NCI-H2227 (cell line): ENCODE results near the gene NOPCHAP1.
"Not testable (repeated sequence)": the region's sequence is repeated elsewhere in the genome, so short reads cannot be mapped to it uniquely, and the experiment has no call there.

ENCODE experiments used
- DNase-seq: peaks from one replicate; lab custom pipeline; 2025; ENCODE audit not compliant: unreplicated experiment; lab: John Stamatoyannopoulos, UW

Gene NOPCHAP1

DNA sequence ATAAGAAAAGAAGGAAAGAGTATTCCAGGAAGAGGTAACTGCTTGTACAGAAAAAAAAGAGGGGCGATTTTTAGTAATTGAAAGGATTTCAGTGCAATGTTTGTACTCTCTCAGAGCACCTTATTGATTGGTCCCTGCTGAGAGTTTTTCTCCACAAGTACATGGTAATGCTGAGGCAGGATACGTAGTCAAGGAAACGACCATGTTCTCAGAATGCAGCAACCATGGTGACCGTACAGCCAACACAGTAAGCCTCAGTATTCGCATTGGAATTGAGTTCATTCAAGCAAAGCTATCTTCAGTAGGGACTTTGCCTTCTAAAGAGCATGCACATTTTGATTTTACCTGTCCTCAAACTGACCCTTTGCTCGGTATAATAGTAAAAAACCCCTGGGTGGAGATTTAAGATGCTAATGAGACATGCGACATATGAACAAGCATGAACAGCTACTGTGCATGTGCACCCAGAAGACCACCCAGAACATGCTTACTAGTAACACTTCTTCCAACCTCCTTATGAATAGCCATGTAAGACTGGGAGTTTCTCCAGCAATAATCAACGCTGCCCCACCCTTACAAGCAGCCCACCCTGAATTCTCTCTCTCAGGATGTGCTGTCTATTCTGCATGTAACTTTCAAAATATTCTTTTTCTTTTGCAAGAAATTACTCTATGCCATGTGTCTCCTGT lies 21.8 kb upstream of the NOPCHAP1 start:
- DNase-seq, result peak; percentile 75

- DNase-seq, result no peak
Measured at GRCh38 chr12:104964856-104965205, 21.3 kb upstream of the NOPCHAP1 start.

DNA sequence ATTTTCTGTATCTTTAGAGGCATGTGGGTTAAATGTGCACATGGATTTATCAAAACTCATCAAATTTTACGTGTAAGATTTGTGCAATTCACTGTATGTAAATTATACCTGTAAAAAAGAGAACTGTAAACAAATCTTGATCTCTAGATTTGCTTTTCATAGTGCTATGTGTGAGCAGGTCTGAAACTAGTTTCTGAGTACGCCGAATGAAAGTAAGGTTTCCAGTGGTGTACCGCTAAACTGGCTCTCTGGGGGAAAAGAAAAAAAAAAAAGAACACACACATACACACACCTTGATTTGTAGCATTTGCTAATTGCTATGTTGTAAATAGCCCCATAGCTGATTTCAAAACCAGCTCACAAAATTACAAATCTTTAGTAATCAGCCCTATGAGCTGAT lies 19.4 kb upstream of the NOPCHAP1 start:
- no peak for DNase-seq

- no peak for DNase-seq
Measured at GRCh38 chr12:104969343-104969742, 16.8 kb upstream of the NOPCHAP1 start.

GRCh38 chr12:104971306-104971705 lies 14.8 kb upstream of the NOPCHAP1 start:
- DNase-seq, result no peak

- no peak for DNase-seq
Measured at GRCh38 chr12:104973250-104973649, 12.9 kb upstream of the NOPCHAP1 start.

GRCh38 chr12:104974626-104975290 lies 11.4 kb upstream of the NOPCHAP1 start:
- no peak for DNase-seq

GRCh38 chr12:104975587-104976343 lies 10.4 kb upstream of the NOPCHAP1 start:
- no peak for DNase-seq

- DNase-seq, result no peak
Measured at GRCh38 chr12:104976703-104977102, 9.4 kb upstream of the NOPCHAP1 start.

DNA sequence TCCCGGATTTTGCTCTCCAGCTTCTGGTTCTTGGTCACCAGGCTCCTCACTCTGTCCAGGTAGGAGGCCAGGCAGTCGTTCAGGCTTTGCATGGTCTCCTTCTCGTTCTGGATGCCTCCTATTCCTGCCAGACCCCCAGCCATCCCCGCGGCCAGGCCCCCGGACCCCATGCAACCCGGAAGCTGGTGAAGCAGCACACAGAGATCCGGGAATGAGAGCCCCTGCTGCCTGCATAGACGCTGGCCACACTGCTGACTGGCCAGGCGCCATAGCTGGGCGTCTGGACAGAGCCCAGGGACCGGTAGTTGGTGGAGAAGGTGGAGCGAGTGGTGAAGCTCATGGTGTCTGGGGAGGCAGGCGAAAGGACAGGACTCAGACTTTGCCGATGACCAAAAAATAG lies 8.4 kb upstream of the NOPCHAP1 start:
- DNase-seq, result not testable (repeated sequence)

DNA sequence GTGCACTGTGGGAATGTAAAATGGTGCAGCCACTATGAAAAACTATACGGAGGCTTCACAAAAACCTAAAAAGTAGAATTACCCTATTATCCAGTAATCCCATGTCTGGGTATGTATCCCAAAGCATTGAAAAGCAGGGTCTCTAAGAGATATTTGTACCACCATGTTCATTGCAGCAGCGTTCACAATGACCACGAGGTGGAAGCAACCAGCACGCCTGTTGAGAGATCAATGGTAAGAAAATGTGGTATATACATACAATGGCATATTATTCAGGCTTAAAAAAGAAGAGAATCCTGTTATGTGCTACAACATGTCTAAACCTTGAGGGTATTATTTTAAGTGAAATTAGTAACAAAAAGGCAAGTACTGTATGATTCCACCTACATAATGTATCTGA lies 910 bp upstream of the NOPCHAP1 start:
- DNase-seq, result no peak

DNA sequence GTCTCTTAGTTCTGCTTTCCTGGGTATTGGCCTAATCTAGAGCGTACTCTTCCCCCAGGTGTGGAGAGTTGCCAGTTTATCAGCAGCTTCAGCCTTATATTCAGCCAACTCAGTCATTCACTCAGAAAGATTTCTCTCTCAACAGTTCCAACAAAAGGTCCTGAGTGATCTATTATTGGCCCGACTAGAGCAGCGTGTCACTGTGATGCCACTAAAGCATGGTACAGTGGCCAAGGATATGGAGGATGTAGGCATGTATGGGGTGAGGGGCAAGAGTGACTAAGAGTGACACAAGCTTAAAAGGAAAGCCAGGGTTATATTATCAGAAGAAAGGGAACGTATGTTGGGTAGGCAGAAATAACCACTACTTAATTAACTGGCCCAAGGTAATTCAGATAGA lies 4.8 kb downstream of the NOPCHAP1 start:
- DNase-seq, result no peak

- no peak for DNase-seq
Measured at GRCh38 chr12:104991565-104992128, 5.5 kb downstream of the NOPCHAP1 start.

GRCh38 chr12:104994336-104994735 lies 8.2 kb downstream of the NOPCHAP1 start:
- no peak for DNase-seq

DNA sequence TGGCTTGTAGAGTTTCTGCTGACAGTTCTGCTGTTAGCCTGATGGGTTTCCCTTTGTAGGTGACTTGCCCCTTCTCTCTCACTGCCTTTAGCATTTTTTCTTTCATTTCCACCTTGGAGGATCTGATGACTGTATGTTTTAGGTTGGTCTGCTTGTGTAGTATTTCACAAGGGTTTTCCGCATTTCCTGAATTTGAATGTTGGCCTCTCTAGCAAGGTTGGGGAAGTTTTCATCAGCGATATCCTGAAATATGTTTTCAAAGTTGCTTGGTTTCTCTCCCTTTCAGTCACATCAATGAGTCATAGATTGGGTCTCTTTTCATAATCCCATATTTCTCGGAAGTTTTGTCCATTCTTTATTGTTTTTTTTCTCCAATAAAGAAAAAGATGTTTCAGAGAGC lies 11.4 kb downstream of the NOPCHAP1 start:
- no peak for DNase-seq

DNA sequence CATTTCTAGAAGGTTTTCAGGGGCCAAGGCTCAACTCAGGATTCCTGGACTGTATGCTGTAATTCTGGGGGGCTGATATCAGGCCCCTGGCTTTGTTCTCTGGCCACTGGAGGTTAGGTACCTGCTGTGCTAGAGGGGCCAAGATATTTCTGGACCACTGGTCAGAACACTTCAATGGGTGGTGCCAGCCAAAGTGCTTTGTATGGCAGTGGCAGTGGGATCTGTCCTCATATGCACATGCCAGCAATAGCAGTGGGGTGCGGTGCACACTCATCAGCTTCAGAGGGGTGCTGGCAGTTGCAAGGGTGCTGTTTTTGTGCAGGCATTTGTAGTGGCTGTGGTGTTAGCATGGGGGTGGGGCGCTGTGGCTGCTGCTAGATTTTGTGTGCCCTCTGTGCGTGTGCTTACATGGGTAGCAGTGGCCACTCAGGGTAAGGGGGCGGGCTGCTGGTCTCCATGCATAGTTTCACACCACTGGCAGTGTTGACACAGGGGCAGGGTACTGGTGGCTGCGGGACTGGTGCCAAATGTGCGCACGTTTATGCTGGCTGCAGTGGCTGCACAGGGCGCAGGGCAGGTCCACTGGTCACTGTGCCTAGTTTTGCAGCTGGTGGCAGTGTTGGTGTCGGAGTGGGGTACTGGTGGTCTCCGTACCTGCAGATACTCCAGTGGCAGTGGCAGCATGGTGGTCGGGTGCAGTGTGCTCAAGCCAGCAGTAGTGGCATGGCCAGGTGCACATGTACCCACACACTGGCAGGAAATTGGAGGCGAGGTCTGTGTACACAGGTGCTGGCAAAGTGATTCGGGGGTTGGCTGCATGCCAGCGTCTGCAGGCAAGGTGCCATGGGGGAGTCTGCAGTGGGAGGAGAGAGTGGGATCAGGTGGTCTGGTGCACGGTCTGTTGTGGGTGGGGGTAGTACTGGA lies 12.6 kb downstream of the NOPCHAP1 start:
- DNase-seq, result no peak

DNA sequence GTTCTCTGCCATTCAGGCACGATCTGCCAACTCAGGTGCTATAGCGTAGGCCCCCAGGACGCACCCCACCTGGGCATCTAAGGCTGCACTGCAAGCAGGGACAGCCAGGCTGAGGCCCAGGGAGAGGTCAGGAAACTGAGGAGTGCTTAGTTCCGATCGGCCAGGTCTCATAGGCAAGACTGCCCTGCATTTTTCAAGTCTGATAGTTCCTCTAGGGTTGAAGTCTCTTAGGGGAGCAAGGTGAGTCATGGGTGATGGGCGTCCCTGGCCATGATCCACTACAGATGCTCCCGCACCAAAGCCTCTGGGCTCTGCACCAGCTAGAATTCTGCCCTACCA lies 13.2 kb downstream of the NOPCHAP1 start:
- no peak for DNase-seq

DNA sequence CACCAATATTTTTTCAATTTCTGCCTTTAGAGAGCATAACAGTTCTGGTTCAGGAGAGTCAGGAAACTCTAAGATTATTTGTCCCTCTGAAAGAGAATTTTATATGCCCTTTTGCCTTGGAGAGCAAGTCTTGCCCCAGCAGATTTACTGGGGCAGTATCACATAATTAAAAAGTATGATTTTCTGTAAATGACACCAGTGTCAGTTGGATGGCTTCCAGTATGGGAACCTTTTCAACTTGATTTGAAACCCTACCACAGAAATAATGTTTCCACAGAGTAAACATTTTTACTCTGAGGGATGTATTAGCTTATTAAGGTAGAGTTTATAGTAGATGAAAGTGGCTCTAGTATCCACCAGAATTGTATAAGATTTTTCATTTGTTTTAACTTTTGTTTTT lies 15.4 kb downstream of the NOPCHAP1 start:
- no peak for DNase-seq

DNA sequence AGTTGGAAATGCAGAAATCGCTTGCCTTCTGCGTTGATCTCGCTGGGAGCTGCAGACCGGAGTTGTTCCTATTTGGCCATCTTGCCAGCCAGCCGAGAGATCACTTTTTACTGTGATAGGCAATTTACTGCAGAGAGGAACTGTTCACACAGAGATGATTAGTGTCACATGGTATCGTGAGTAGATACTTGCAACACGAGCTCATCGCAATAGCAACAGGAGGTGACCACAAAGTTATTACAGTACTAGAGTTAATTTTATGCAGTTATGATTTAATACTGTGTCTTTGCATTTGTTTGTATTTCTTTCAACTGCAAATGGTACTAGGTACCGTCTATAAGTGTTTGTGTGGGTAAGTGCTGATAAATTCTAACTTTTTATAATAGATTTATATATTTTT lies 27.8 kb downstream of the NOPCHAP1 start:
- no peak for DNase-seq

DNA sequence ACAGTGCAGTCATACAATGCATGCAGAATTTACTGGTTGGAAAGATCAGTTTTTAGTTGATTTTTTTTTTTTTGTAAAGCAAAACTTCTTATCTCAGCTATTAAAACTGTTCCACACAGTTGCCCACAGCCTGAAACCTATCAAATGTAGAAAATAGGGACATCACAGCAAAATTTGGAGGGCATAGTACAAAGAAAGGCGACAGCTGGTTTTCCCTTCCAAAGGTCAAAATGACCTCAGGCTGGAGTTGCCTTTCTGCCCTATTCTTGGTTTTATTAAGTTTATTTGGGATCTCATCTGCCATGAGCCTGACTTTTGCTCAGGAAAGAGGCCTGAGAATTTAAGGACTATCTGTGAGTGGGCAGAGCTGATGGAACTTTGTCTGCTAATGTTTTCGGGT lies 28.5 kb downstream of the NOPCHAP1 start:
- no peak for DNase-seq

DNA sequence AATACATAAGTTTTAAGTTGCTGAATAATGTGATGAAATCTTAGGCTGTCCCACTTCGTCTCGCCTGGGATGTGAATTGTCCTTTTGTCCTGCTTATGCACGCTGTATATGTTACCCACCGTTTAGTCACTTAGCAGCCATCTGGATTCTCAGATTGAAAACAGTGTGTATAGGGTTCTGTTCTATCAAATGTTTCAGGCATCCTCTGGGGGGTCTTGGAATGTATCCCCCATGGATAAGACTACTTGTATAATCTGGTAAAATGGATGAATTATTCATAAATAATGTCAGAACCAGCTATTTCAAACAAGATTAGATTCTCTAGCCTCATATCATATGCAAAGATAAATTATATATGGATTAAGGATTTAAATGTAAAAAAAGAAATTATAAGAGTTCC lies 29.4 kb downstream of the NOPCHAP1 start:
- DNase-seq, result no peak
